Activated CD4-positive, alpha-beta T cell treated with anti-CD3 and anti-CD28 coated beads, Interleukin-2, amount 50 U/mL, for 1 hour (primary cell): ENCODE results near the gene ARHGEF39.

Experiments
- DNase-seq: peaks from one replicate; pipeline ENCODE4 v3.0.0-alpha.2; 2020

ARHGEF39 gene

GRCh38 chr9:35664531-35665470 lies at the start of gene ARHGEF39:
Gene ARHGEF39 (minus strand): TSS chr9:35665195. CDS start chr9:35665169, 26 bp downstream.
- peak; percentile 39 for DNase-seq

- DNase-seq = no peak
These were observed 49.1 kb upstream of the ARHGEF39 start for GRCh38 chr9:35714123-35714522.

- DNase-seq = no peak
These were observed 48.6 kb upstream of the ARHGEF39 start for GRCh38 chr9:35713578-35713977.

- no peak for DNase-seq
These were observed 47.9 kb upstream of the ARHGEF39 start for GRCh38 chr9:35712762-35713400.

- no peak for DNase-seq
These were observed 46.8 kb upstream of the ARHGEF39 start for GRCh38 chr9:35711501-35712428.

- DNase-seq = no peak
These were observed 46.0 kb upstream of the ARHGEF39 start for GRCh38 chr9:35710818-35711500.

GRCh38 chr9:35708146-35708545 lies 43.2 kb upstream of the ARHGEF39 start:
- DNase-seq = no peak

- no peak for DNase-seq
These were observed 42.0 kb upstream of the ARHGEF39 start for GRCh38 chr9:35706951-35707350.

GRCh38 chr9:35705836-35706430 lies 40.9 kb upstream of the ARHGEF39 start:
- no peak for DNase-seq

GRCh38 chr9:35705372-35705771 lies 40.4 kb upstream of the ARHGEF39 start:
- no peak for DNase-seq

- DNase-seq = no peak
These were observed 39.1 kb upstream of the ARHGEF39 start for GRCh38 chr9:35703906-35704672.

- DNase-seq = no peak
These were observed 37.7 kb upstream of the ARHGEF39 start for GRCh38 chr9:35702696-35703095.

- DNase-seq = no peak
These were observed 35.9 kb upstream of the ARHGEF39 start for GRCh38 chr9:35700942-35701341.

GRCh38 chr9:35700031-35700430 lies 35.0 kb upstream of the ARHGEF39 start:
- DNase-seq = no peak

GRCh38 chr9:35698231-35698630 lies 33.2 kb upstream of the ARHGEF39 start:
- DNase-seq = no peak

GRCh38 chr9:35697486-35697885 lies 32.5 kb upstream of the ARHGEF39 start:
- DNase-seq = no peak

- DNase-seq = peak; percentile 58
These were observed 31.7 kb upstream of the ARHGEF39 start for GRCh38 chr9:35696520-35697215.

- DNase-seq = no peak
These were observed 31.0 kb upstream of the ARHGEF39 start for GRCh38 chr9:35695943-35696401.

- no peak for DNase-seq
These were observed 26.8 kb upstream of the ARHGEF39 start for GRCh38 chr9:35691757-35692301.

GRCh38 chr9:35691334-35691650 lies 26.3 kb upstream of the ARHGEF39 start:
- DNase-seq = no peak
